K562 (cell line): Measurements from ENCODE around the gene NCL. TPM values are rescaled to one million over a fixed set of nuclear protein-coding genes. Genes with fewer than 3 reads are reported as not detected.

Experiments used
- E2F6 ChIP-seq, 2 experiments: IDR thresholded peaks; 2 replicates each; pipeline ENCODE4 v1.6.1; 2011; ENCODE audit warnings: borderline replicate concordance in 1 of 2, control low read depth in 1 of 2, low read depth in 1 of 2, low read length in 1 of 2, mild to moderate bottlenecking in 1 of 2, mixed read lengths in 1 of 2, moderate library complexity in 1 of 2; ENCODE audit not compliant: insufficient read depth in 1 of 2, insufficient read length in 1 of 2, poor library complexity in 1 of 2, severe bottlenecking in 1 of 2; ENCODE audit errors: extremely low read depth in 1 of 2
- HNRNPLL ChIP-seq: fragments of 200-400 bp; formaldehyde crosslinking; IDR thresholded peaks from 2 replicates; pipeline ENCODE4 v1.6.1; 2017; ENCODE audit warnings: low read length, low read depth, mild to moderate bottlenecking; ENCODE audit not compliant: poor library complexity, severe bottlenecking
- IFI16 ChIP-seq: fragments of 250-450 bp; sonication (Bioruptor Pico); IDR thresholded peaks from 2 replicates; pipeline ENCODE4 v2.1.2; 2022; ENCODE audit warnings: mild to moderate bottlenecking, inconsistent platforms
- MEF2A ChIP-seq: IDR thresholded peaks from 2 replicates; pipeline ENCODE4 v1.6.1; 2011; ENCODE audit warnings: low read depth, mild to moderate bottlenecking, low read length, moderate library complexity; ENCODE audit not compliant: control insufficient read depth
- NR1H2 ChIP-seq: sonication (generic); formaldehyde crosslinking; IDR thresholded peaks from 2 replicates; pipeline ENCODE4 v1.4.0; 2020; ENCODE audit warnings: mild to moderate bottlenecking, missing genetic modification reagents
- TAF7 ChIP-seq: fragments of 450-650 bp; IDR thresholded peaks from 2 replicates; pipeline ENCODE4 v1.6.1; 2016; ENCODE audit warnings: missing genetic modification characterization, missing compliant biosample characterization
- USF2 ChIP-seq: sonication (generic); formaldehyde crosslinking; IDR thresholded peaks from 2 replicates; pipeline ENCODE4 v1.5.0; 2020; ENCODE audit warnings: missing genetic modification reagents
- ZBTB49 ChIP-seq: sonication (generic); formaldehyde crosslinking; IDR thresholded peaks from 2 replicates; pipeline ENCODE4 v1.8.0; 2022; ENCODE audit warnings: missing genetic modification reagents, mild to moderate bottlenecking, borderline replicate concordance
- ZFP36 ChIP-seq: fragments of 150-350 bp; IDR thresholded peaks from 2 replicates; pipeline ENCODE4 v1.6.1; 2018; ENCODE audit warnings: low read length, low read depth; ENCODE audit not compliant: partially characterized antibody
- ZNF143 ChIP-seq: sonication (generic); formaldehyde crosslinking; IDR thresholded peaks from 2 replicates; pipeline ENCODE4 v1.9.0; 2022; ENCODE audit warnings: mild to moderate bottlenecking, missing genetic modification reagents
- ZNF609 ChIP-seq: sonication (generic); formaldehyde crosslinking; IDR thresholded peaks from 2 replicates; pipeline ENCODE4 v1.8.1; 2023; ENCODE audit warnings: missing genetic modification reagents, mild to moderate bottlenecking, borderline replicate concordance
- polyA plus RNA-seq, 8 experiments: library from polyadenylated mRNA; depleted of rRNA in 4 of 8; stranded (reverse) in 5 of 8; unstranded in 3 of 8; fragments of >200 nt; fragmentation: Nextera tagmentation in 2 of 8; fragmentation: Illumina TruSeq in 1 of 8; extraction: Ambion mirVana in 2 of 8; extraction: Trizol in 1 of 8; gene quantifications; 2 replicates each; pipeline versions ENCODE4 v1.2.1 to v1.2.3, GENCODE V29; 2011 to 2014; ENCODE audit warnings: inconsistent platforms in 1 of 8, missing spikeins in 1 of 8
- total RNA-seq, 7 experiments: library from RNA; depleted of rRNA in 6 of 7; stranded (reverse); fragments of >200 nt in 6 of 7; fragmentation: Illumina TruSeq in 2 of 7; extraction: Trizol in 2 of 7; gene quantifications; 2 replicates each; pipeline versions ENCODE4 v1.2.1 to v1.2.3, GENCODE V29; 2011 to 2021; ENCODE audit warnings: low replicate concordance in 1 of 7
- TF ChIP-seq, protein P1 (sequence below): fragments of 250-450 bp; sonication (Bioruptor Pico); IDR thresholded peaks from 2 replicates; pipeline ENCODE4 v1.8.0; 2022; ENCODE audit warnings: inconsistent platforms, mild to moderate bottlenecking, moderate library complexity, borderline replicate concordance

The NCL gene
- total and polyA plus RNA-seq, 9 of the 15 experiments (the other 6 are each of a cell fraction or from before 2014, with no cell fraction given): 80.9 to 732 (median 361) TPM

- TF ChIP-seq USF2 (CRISPR knock-in tag) (peak; percentile 98), MEF2A (no peak), HNRNPLL (peak; percentile 46), E2F6 (IDR thresholded peaks at IDR 0.05; ENCODE audit: borderline replicate concordance in 1 of 2, extremely low read depth in 1 of 2, insufficient read depth in 1 of 2, insufficient read length in 1 of 2, low read depth in 1 of 2, low read length in 1 of 2, poor library complexity in 1 of 2, severe bottlenecking in 1 of 2) (peak; percentile 73 to 83), NR1H2 (CRISPR knock-in tag) (no peak), TAF7 (peak; percentile 95), IFI16 (CRISPR knock-in tag) (no peak), ZBTB49 (CRISPR knock-in tag) (peak; percentile 84; the same call in 1 of the 2 replicates), ZNF143 (CRISPR knock-in tag) (peak; percentile 1; the same call in 1 of the 2 replicates), ZNF609 (CRISPR knock-in tag) (0 out of 2 replicates have a peak, but pooled peaks have one; percentile 69), ZFP36 (no peak)
- TF ChIP-seq, protein P1, sequence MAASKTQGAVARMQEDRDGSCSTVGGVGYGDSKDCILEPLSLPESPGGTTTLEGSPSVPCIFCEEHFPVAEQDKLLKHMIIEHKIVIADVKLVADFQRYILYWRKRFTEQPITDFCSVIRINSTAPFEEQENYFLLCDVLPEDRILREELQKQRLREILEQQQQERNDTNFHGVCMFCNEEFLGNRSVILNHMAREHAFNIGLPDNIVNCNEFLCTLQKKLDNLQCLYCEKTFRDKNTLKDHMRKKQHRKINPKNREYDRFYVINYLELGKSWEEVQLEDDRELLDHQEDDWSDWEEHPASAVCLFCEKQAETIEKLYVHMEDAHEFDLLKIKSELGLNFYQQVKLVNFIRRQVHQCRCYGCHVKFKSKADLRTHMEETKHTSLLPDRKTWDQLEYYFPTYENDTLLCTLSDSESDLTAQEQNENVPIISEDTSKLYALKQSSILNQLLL (CRISPR knock-in tag): no peak
These were observed at the start of gene NCL (continued) for GRCh38 chr2:231463698-231464575.
